Keratinocyte (primary cell): Measurements from ENCODE around the gene EPG5. TPM values are rescaled to one million over a fixed set of nuclear protein-coding genes. Genes with fewer than 3 reads are reported as not detected.
"Not testable (repeated sequence)": the region's sequence is repeated elsewhere in the genome, so short reads cannot be mapped to it uniquely, and the experiment has no call there.

Experiments used
- DNase-seq: peaks from one replicate; pipeline ENCODE4 v3.0.0-alpha.2; 2011; ENCODE audit warnings: low read depth, missing footprints, low spot score
- FAIRE-seq: peaks from 2 replicates; lab custom pipeline; 2011; peaks lifted over from hg19 to GRCh38; lab: Jason Lieb, UNC
- H2AFZ ChIP-seq: 2 replicates; pipeline ENCODE4 v1.6.0; 2012; ENCODE audit warnings: low read length, control low read depth, inconsistent platforms; ENCODE audit not compliant: control insufficient read depth
- H3K27ac ChIP-seq: 2 replicates; pipeline ENCODE4 v1.5.1; 2011; ENCODE audit warnings: low read length; ENCODE audit not compliant: control insufficient read depth, insufficient read depth
- H3K27me3 ChIP-seq: 3 replicates; pipeline ENCODE4 v1.6.0; 2011; ENCODE audit warnings: low read length; ENCODE audit not compliant: control insufficient read depth, insufficient read depth; ENCODE audit errors: extremely low read depth
- H3K36me3 ChIP-seq, 2 experiments: 2 replicates in 1 of 2; 3 replicates in 1 of 2; pipeline ENCODE4 v1.5.1; 2011; ENCODE audit warnings: low read length in 2 of 2, mild to moderate bottlenecking in 1 of 2; ENCODE audit not compliant: control insufficient read depth in 2 of 2, insufficient read depth in 2 of 2; ENCODE audit errors: extremely low read depth in 1 of 2
- H3K4me1 ChIP-seq: 3 replicates; pipeline ENCODE4 v1.5.1; 2011; ENCODE audit warnings: low read length; ENCODE audit not compliant: control insufficient read depth, insufficient read depth; ENCODE audit errors: extremely low read depth
- H3K4me2 ChIP-seq: 3 replicates; pipeline ENCODE4 v1.6.0; 2011; ENCODE audit warnings: low read depth, low read length; ENCODE audit not compliant: control insufficient read depth, insufficient read depth; ENCODE audit errors: extremely low read depth
- H3K4me3 ChIP-seq, 3 experiments: fragments of 200-600 bp in 1 of 3; sonication (generic) in 1 of 3; 2 replicates in 2 of 3; 3 replicates in 1 of 3; pipeline ENCODE4 v1.5.1; 2011 to 2016; ENCODE audit warnings: low read length in 3 of 3, mild to moderate bottlenecking in 3 of 3, control low read depth in 2 of 3, inconsistent platforms in 1 of 3, low read depth in 1 of 3, mixed read lengths in 1 of 3, mixed run types in 1 of 3, moderate library complexity in 1 of 3; ENCODE audit not compliant: control insufficient read depth in 2 of 3, insufficient read depth in 2 of 3; ENCODE audit errors: extremely low read depth in 1 of 3
- H3K79me2 ChIP-seq: 2 replicates; pipeline ENCODE4 v1.6.0; 2012; ENCODE audit warnings: low read length; ENCODE audit not compliant: control insufficient read depth, insufficient read depth
- H3K9ac ChIP-seq: 3 replicates; pipeline ENCODE4 v1.6.0; 2011; ENCODE audit warnings: low read length; ENCODE audit not compliant: control insufficient read depth, insufficient read depth; ENCODE audit errors: extremely low read depth
- H3K9me1 ChIP-seq: 3 replicates; pipeline ENCODE4 v1.6.0; 2011; ENCODE audit warnings: low read length; ENCODE audit not compliant: control insufficient read depth, insufficient read depth; ENCODE audit errors: extremely low read depth
- H3K9me3 ChIP-seq: 2 replicates; pipeline ENCODE4 v1.5.1; 2012; ENCODE audit warnings: low read depth, low read length; ENCODE audit not compliant: control insufficient read depth
- H4K20me1 ChIP-seq: 3 replicates; pipeline ENCODE4 v1.6.0; 2011; ENCODE audit warnings: low read length; ENCODE audit not compliant: control insufficient read depth, insufficient read depth; ENCODE audit errors: extremely low read depth
- EZH2 ChIP-seq: IDR thresholded peaks from one replicate; pipeline ENCODE4 v1.6.1; 2012; ENCODE audit warnings: inconsistent platforms, mild to moderate bottlenecking, low read length, moderate library complexity
- dilution Hi-C: fragments of 300-500 bp; cut with MboI; formaldehyde crosslinking; loops from one replicate; pipeline ENCODE4 v1.7.0; 2020; ENCODE audit warnings: low sequenced_read_pairs; ENCODE audit not compliant: extremely low pct_ligation_motif_present
- polyA plus RNA-seq, 5 experiments: library from polyadenylated mRNA; depleted of rRNA in 3 of 5; stranded (reverse) in 3 of 5; stranded (forward) in 1 of 5; unstranded in 1 of 5; fragments of >200 nt; gene quantifications; 1 replicate in 1 of 5; 2 replicates in 3 of 5; 3 replicates in 1 of 5; pipeline versions ENCODE4 v1.2.1 to v1.2.3, GENCODE V29; 2011 to 2012; ENCODE audit warnings: missing spikeins in 2 of 5, low read depth in 1 of 5, low replicate concordance in 1 of 5
- TF ChIP-seq, protein P1 (sequence below), 3 experiments: IDR thresholded peaks in 1 of 3; conservative IDR thresholded peaks in 1 of 3; optimal IDR thresholded peaks in 1 of 3; 2 replicates in 2 of 3; 3 replicates in 1 of 3; pipeline versions ENCODE3 to v1.5.1; 2011; ENCODE audit warnings: low read length in 3 of 3, mild to moderate bottlenecking in 3 of 3, moderate library complexity in 2 of 3, control low read depth in 1 of 3, inconsistent platforms in 1 of 3; ENCODE audit not compliant: insufficient read depth in 2 of 3; ENCODE audit errors: extremely low read depth in 1 of 3

EPG5 gene
- polyA plus RNA-seq, 1 donor (not counting 4 experiments of a cell fraction or from before 2014, with no cell fraction given): 17.8 TPM

DNA sequence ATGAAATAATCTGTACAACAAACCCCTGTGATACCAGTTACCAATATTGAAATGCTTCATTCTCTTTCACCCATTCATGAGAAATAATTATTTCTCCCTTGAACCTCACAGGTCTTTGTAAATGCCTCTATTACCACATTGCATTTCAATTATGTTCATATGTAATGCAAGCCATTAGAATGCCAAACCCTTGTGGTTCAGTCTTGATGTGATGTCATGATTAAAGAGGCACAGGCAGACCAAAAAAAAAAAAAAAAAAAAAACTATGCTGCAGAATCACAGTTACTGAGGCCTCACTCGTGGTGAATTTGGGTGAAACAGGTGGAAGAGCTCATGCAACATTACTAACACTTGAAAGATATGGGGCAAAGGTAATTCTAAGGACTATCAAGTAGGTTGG is 9.4 kb upstream of the EPG5 start:
- no peaks in the 10 kb centered on the region for H3K27me3 ChIP-seq
- FAIRE-seq (no peak), DNase-seq (no peak)
- dilution Hi-C loops: no loop called here
- TF ChIP-seq, protein P1, sequence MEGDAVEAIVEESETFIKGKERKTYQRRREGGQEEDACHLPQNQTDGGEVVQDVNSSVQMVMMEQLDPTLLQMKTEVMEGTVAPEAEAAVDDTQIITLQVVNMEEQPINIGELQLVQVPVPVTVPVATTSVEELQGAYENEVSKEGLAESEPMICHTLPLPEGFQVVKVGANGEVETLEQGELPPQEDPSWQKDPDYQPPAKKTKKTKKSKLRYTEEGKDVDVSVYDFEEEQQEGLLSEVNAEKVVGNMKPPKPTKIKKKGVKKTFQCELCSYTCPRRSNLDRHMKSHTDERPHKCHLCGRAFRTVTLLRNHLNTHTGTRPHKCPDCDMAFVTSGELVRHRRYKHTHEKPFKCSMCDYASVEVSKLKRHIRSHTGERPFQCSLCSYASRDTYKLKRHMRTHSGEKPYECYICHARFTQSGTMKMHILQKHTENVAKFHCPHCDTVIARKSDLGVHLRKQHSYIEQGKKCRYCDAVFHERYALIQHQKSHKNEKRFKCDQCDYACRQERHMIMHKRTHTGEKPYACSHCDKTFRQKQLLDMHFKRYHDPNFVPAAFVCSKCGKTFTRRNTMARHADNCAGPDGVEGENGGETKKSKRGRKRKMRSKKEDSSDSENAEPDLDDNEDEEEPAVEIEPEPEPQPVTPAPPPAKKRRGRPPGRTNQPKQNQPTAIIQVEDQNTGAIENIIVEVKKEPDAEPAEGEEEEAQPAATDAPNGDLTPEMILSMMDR (optimal IDR thresholded peaks at IDR 0.05 in 1 of 3, IDR thresholded peaks at IDR 0.05 in 1 of 3, conservative IDR thresholded peaks at IDR 0.05 in 1 of 3; ENCODE audit: extremely low read depth in 1 of 3, insufficient read depth in 2 of 3, low read length in 3 of 3): no peak
- no peak for TF ChIP-seq EZH2
- no peaks in the 10 kb centered on the region for H3K9me1 ChIP-seq
- peaks cover 3% of the 10 kb centered on the region for H3K4me1 ChIP-seq
- no peak overlapping the region for H3K27ac ChIP-seq
- H3K9ac ChIP-seq: no peak overlapping the region
- H3K36me3 ChIP-seq: no peaks in the 10 kb centered on the region
- no peaks in the 10 kb centered on the region for H3K9me3 ChIP-seq
- H3K79me2 ChIP-seq: no peaks in the 10 kb centered on the region
- H3K4me2 ChIP-seq: no peak overlapping the region
- H3K4me3 ChIP-seq: no peak overlapping the region
- no peak overlapping the region for H2AFZ ChIP-seq
- H4K20me1 ChIP-seq: no peaks in the 10 kb centered on the region

DNA sequence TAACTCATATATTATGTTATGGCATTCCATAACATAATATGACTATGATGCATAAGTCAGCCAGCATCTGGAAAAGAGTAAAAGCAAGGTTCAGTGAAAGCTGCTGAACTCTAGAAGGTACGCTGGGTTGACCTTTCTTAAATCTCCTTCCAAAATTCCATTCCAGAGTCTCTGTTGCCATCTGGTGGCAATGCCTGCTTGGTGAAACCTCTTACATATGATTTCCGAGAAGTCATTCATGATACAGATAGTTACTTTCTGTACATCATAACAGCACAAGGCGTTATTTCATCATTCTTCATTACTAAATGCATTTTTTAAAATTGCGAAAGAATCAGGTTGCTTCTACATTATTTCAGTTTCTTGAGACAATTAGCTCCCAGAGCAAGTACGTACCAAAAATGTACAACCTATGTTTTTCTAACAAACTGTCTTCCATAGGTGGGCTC is 7.0 kb upstream of the EPG5 start:
- Histone ChIP-seq H3K4me1 (peaks cover 3% of the 10 kb centered on the region), H3K27ac (no peak overlapping the region), H3K27me3 (no peaks in the 10 kb centered on the region), H3K9me3 (no peaks in the 10 kb centered on the region), H3K4me3 (no peak overlapping the region), H3K36me3 (no peaks in the 10 kb centered on the region), H3K9ac (no peak overlapping the region), H3K79me2 (no peaks in the 10 kb centered on the region), H2AFZ (no peak overlapping the region), H3K4me2 (peak overlapping the region; percentile 34), H4K20me1 (no peaks in the 10 kb centered on the region), H3K9me1 (no peaks in the 10 kb centered on the region)
- FAIRE-seq (peak; percentile 89), DNase-seq (peak; percentile 48)
- no peak for TF ChIP-seq EZH2
- TF ChIP-seq, protein P1 (optimal IDR thresholded peaks at IDR 0.05 in 1 of 3, IDR thresholded peaks at IDR 0.05 in 1 of 3, conservative IDR thresholded peaks at IDR 0.05 in 1 of 3; ENCODE audit: extremely low read depth in 1 of 3, insufficient read depth in 2 of 3, low read length in 3 of 3): peak; percentile 65 to 85 (median 76)
- dilution Hi-C loops: no loop called here

DNA sequence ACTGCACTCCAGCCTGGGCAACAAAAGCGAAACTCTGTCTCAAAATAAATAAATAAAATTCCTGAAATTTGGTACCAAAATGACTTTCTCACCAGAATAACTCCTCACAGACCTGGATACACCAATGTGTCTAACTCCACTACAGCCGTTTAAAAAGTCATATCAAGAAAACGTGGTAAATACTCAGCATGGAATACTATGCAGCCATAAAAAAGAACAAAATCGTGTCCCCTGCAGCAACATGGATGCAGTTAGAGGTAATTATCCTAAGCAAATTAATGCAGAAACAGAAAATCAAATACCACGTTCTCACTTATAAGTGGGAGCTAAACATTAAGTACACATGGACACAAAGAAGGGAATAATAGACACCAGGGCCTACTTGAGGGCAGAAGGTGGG is 2.2 kb downstream of the EPG5 start:
- H3K4me3 ChIP-seq, H3K27ac ChIP-seq, H3K27me3 ChIP-seq, H2AFZ ChIP-seq, FAIRE-seq, H3K4me2 ChIP-seq, H3K36me3 ChIP-seq, H3K9me3 ChIP-seq, H3K9me1 ChIP-seq, dilution Hi-C loops, H4K20me1 ChIP-seq, DNase-seq, H3K9ac ChIP-seq: not testable (repeated sequence)
- Histone ChIP-seq H3K79me2 (peaks cover 51% of the 10 kb centered on the region), H3K4me1 (peaks cover 24% of the 10 kb centered on the region)
